GM23338 (cell line): ENCODE data around the gene BTBD16. TPM values are rescaled to one million over a fixed set of nuclear protein-coding genes. Genes with fewer than 3 reads are reported as not detected.

ENCODE experiments used
- ATAC-seq: fragments of 200-7000 bp; cut with Tn5 transposase; 3 replicates; pipeline ENCODE4 v1.9.1; 2020
- DNase-seq: peaks from one replicate; pipeline ENCODE4 v3.0.0-alpha.2; 2015; ENCODE audit warnings: low spot score
- H2AFZ ChIP-seq: fragments of 200-600 bp; sonication (generic); 2 replicates; pipeline ENCODE4 v1.8.0; 2016; ENCODE audit warnings: antibody characterized with exemption, mild to moderate bottlenecking, moderate library complexity
- H3F3A ChIP-seq: fragments of 200-600 bp; sonication (generic); replicated peaks from 2 replicates; pipeline ENCODE4 v1.8.0; 2017; ENCODE audit warnings: antibody characterized with exemption, mixed run types, low read depth
- H3K27ac ChIP-seq: fragments of 200-600 bp; sonication (generic); 2 replicates; pipeline ENCODE4 v1.6.1; 2016; ENCODE audit warnings: low read depth
- H3K27me3 ChIP-seq: fragments of 200-600 bp; sonication (generic); 2 replicates; pipeline ENCODE4 v1.8.0; 2016; ENCODE audit warnings: mild to moderate bottlenecking, mixed run types, moderate library complexity; ENCODE audit not compliant: insufficient read depth
- H3K36me3 ChIP-seq: fragments of 200-600 bp; sonication (generic); 2 replicates; pipeline ENCODE4 v1.8.0; 2016; ENCODE audit warnings: mild to moderate bottlenecking; ENCODE audit not compliant: insufficient read depth
- H3K4me1 ChIP-seq: fragments of 200-600 bp; sonication (generic); 2 replicates; pipeline ENCODE4 v1.8.0; 2016; ENCODE audit warnings: mild to moderate bottlenecking, moderate library complexity; ENCODE audit not compliant: insufficient read depth
- H3K4me2 ChIP-seq: fragments of 200-600 bp; sonication (generic); 2 replicates; pipeline ENCODE4 v1.7.1; 2017; ENCODE audit warnings: mixed run types
- H3K4me3 ChIP-seq: fragments of 200-600 bp; sonication (generic); 2 replicates; pipeline ENCODE4 v1.6.1; 2016; ENCODE audit warnings: mixed run types
- H3K79me2 ChIP-seq: fragments of 200-600 bp; sonication (generic); replicated peaks from 2 replicates; pipeline ENCODE4 v1.8.0; 2017; ENCODE audit warnings: mild to moderate bottlenecking; ENCODE audit not compliant: insufficient read depth
- H3K9me2 ChIP-seq: fragments of 200-600 bp; sonication (generic); 2 replicates; pipeline ENCODE4 v1.8.0; 2017; ENCODE audit not compliant: insufficient read depth
- H4K20me1 ChIP-seq: fragments of 200-600 bp; sonication (generic); replicated peaks from 2 replicates; pipeline ENCODE4 v1.8.0; 2017; ENCODE audit warnings: mild to moderate bottlenecking; ENCODE audit not compliant: insufficient read depth
- H3K27ac Mint-ChIP-seq: 2 replicates; pipeline ENCODE4 v1.8.0; 2020; ENCODE audit warnings: inconsistent platforms, mild to moderate bottlenecking, moderate library complexity, mixed read lengths
- H3K27me3 Mint-ChIP-seq: 3 replicates; pipeline ENCODE4 v1.8.0; 2022; ENCODE audit warnings: low read depth, mild to moderate bottlenecking, moderate library complexity, mixed read lengths, inconsistent platforms; ENCODE audit not compliant: insufficient read depth, poor library complexity
- H3K36me3 Mint-ChIP-seq: 3 replicates; pipeline ENCODE4 v1.8.0; 2021; ENCODE audit warnings: low read depth, mild to moderate bottlenecking, inconsistent platforms, moderate library complexity, mixed read lengths
- H3K4me1 Mint-ChIP-seq: 3 replicates; pipeline ENCODE4 v1.8.0; 2020; ENCODE audit warnings: mild to moderate bottlenecking, inconsistent platforms, mixed read lengths
- H3K4me3 Mint-ChIP-seq: 3 replicates; pipeline ENCODE4 v1.8.0; 2021; ENCODE audit warnings: moderate library complexity, mild to moderate bottlenecking, inconsistent platforms, mixed read lengths
- H3K9me3 Mint-ChIP-seq: 3 replicates; pipeline ENCODE4 v1.8.0; 2020; ENCODE audit warnings: moderate library complexity, mild to moderate bottlenecking, inconsistent platforms, mixed read lengths
- CREB1 ChIP-seq: fragments of 250-450 bp; sonication (Bioruptor Pico); IDR thresholded peaks from 2 replicates; pipeline ENCODE4 v1.5.0; 2020; ENCODE audit warnings: low read depth, mild to moderate bottlenecking, moderate library complexity
- CTCF ChIP-seq, 2 experiments: fragments of 200-600 bp in 1 of 2; sonication (generic) in 1 of 2; conservative IDR thresholded peaks; 2 replicates each; pipeline versions ENCODE4 v1.5.1 to v1.6.1; 2016 to 2017; ENCODE audit warnings: antibody characterized with exemption in 2 of 2, low read depth in 2 of 2, mild to moderate bottlenecking in 2 of 2, moderate library complexity in 1 of 2
- ETS1 ChIP-seq: IDR thresholded peaks from 2 replicates; pipeline ENCODE4 v1.6.1; 2016; ENCODE audit warnings: antibody characterized with exemption
- EZH2 ChIP-seq: fragments of 200-600 bp; sonication (generic); IDR thresholded peaks from one replicate; pipeline ENCODE4 v1.8.0; 2017; ENCODE audit warnings: antibody characterized with exemption, mild to moderate bottlenecking, low read depth; ENCODE audit not compliant: unreplicated experiment
- REST ChIP-seq: IDR thresholded peaks from one replicate; pipeline ENCODE4 v1.6.1; 2018; ENCODE audit warnings: antibody characterized with exemption; ENCODE audit not compliant: unreplicated experiment
- ZNF331 ChIP-seq: fragments of 250-450 bp; sonication (Bioruptor Pico); IDR thresholded peaks from 2 replicates; pipeline ENCODE4 v1.5.0; 2020; ENCODE audit warnings: low read depth, mild to moderate bottlenecking, moderate library complexity
- ZNF462 ChIP-seq: fragments of 250-450 bp; sonication (Bioruptor Pico); IDR thresholded peaks from 2 replicates; pipeline ENCODE4 v1.5.0; 2020; ENCODE audit warnings: mild to moderate bottlenecking, moderate library complexity
- polyA plus RNA-seq: library from polyadenylated mRNA; unstranded; fragments of >200 nt; fragmentation: Nextera tagmentation; extraction: Ambion mirVana; gene quantifications from 2 replicates; pipeline ENCODE4 v1.2.1, GENCODE V29; 2016
- total RNA-seq: library from RNA; depleted of rRNA; stranded (reverse); fragments of >200 nt; shearing (Covaris generic); gene quantifications from 2 replicates; pipeline ENCODE4 v1.2.3, GENCODE V29; 2014

Gene BTBD16
- total and polyA plus RNA-seq, 2 experiments from 2014 or later, result not detected

- peak overlapping the region; percentile 85; the same call in 1 of the 2 replicates for H3K4me3 ChIP-seq
- peaks cover 15% of the 10 kb centered on the region for H3K27me3 Mint-ChIP-seq
- DNase-seq (no peak), ATAC-seq (no peak)
- H2AFZ ChIP-seq, result no peak overlapping the region
- TF ChIP-seq ETS1, result no peak
- no peak for TF ChIP-seq EZH2
- no peak for TF ChIP-seq ZNF331
- TF ChIP-seq ZNF462 (CRISPR knock-in tag), result no peak
- no peak overlapping the region for H3K27ac ChIP-seq
- peaks cover 17% of the 10 kb centered on the region for H3K27me3 ChIP-seq
- H3K4me2 ChIP-seq, result peak overlapping the region; percentile 96; the same call in 1 of the 2 replicates
- peak overlapping the region; percentile 92 for H3K4me3 Mint-ChIP-seq
- H3K27ac Mint-ChIP-seq, result no peak overlapping the region
- H3K36me3 ChIP-seq, result no peaks in the 10 kb centered on the region
- no peaks in the 10 kb centered on the region for H3K9me3 Mint-ChIP-seq
- no peaks in the 10 kb centered on the region for H3F3A ChIP-seq
- no peaks in the 10 kb centered on the region; the same call in 2 of the 3 replicates for H3K36me3 Mint-ChIP-seq
- H3K4me1 Mint-ChIP-seq, result peaks cover 32% of the 10 kb centered on the region
- H3K9me2 ChIP-seq, result no peaks in the 10 kb centered on the region
- H4K20me1 ChIP-seq, result peaks cover 14% of the 10 kb centered on the region; the same call in 1 of the 2 replicates
- H3K79me2 ChIP-seq, result peaks cover 26% of the 10 kb centered on the region
- H3K4me1 ChIP-seq, result peaks cover 13% of the 10 kb centered on the region
These were observed 102.0 kb downstream of the BTBD16 start for GRCh38 chr10:122373108-122373507.

GRCh38 chr10:122373721-122374120 lies 102.6 kb downstream of the BTBD16 start:
- Histone ChIP-seq H3K27me3 (peaks cover 17% of the 10 kb centered on the region), H3K4me3 (peak overlapping the region; percentile 85), H3K4me2 (peak overlapping the region; percentile 96), H3F3A (no peaks in the 10 kb centered on the region), H3K4me1 (peaks cover 13% of the 10 kb centered on the region), H3K36me3 (no peaks in the 10 kb centered on the region), H2AFZ (peak overlapping the region; percentile 99; the same call in 1 of the 2 replicates), H4K20me1 (peaks cover 14% of the 10 kb centered on the region; the same call in 1 of the 2 replicates), H3K79me2 (peaks cover 29% of the 10 kb centered on the region), H3K27ac (no peak overlapping the region), H3K9me2 (no peaks in the 10 kb centered on the region)
- H3K36me3 Mint-ChIP-seq, result no peaks in the 10 kb centered on the region; the same call in 2 of the 3 replicates
- H3K9me3 Mint-ChIP-seq, result no peaks in the 10 kb centered on the region
- peak; percentile 11 for DNase-seq
- peaks cover 26% of the 10 kb centered on the region for H3K4me1 Mint-ChIP-seq
- H3K27me3 Mint-ChIP-seq, result peaks cover 15% of the 10 kb centered on the region
- H3K4me3 Mint-ChIP-seq, result peak overlapping the region; percentile 92
- H3K27ac Mint-ChIP-seq, result no peak overlapping the region; the same call in 1 of the 2 replicates
- ATAC-seq, result peak; percentile 2
- TF ChIP-seq CREB1, result no peak
- TF ChIP-seq CTCF (conservative IDR thresholded peaks at IDR 0.05; ENCODE audit: low read depth in 2 of 2), result no peak
- no peak for TF ChIP-seq REST
